ENCODE data around the gene TNFRSF12A.

The TNFRSF12A gene

GRCh38 chr16:2986623-2987188 lies 33.5 kb upstream of the TNFRSF12A start:
- DNase-seq (ENCODE audit: low read depth) = no peak

GRCh38 chr16:2987286-2987685 lies 32.9 kb upstream of the TNFRSF12A start:
- no peak for DNase-seq (ENCODE audit: low read depth)

DNA sequence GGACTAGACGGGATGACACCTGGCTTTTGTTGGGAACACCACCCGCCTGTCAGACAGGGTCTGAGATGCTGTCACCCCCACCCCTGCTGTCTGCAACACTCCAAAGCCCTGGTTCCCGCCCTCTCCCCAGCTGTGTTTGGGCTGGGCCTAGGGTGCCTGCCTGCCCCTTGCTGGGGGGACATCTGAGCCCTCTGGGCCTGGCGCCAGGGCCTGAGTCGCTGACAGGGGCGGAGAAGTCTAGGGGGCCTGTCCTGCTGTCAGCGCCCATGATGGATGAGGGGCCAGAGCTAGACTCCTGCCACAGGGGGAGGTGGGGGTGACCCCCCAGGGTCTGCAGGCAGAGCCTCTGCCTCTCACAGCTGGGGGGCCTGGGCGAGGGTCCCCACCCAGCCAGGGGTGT lies 32.3 kb upstream of the TNFRSF12A start:
- no peak for DNase-seq (ENCODE audit: low read depth)

DNA sequence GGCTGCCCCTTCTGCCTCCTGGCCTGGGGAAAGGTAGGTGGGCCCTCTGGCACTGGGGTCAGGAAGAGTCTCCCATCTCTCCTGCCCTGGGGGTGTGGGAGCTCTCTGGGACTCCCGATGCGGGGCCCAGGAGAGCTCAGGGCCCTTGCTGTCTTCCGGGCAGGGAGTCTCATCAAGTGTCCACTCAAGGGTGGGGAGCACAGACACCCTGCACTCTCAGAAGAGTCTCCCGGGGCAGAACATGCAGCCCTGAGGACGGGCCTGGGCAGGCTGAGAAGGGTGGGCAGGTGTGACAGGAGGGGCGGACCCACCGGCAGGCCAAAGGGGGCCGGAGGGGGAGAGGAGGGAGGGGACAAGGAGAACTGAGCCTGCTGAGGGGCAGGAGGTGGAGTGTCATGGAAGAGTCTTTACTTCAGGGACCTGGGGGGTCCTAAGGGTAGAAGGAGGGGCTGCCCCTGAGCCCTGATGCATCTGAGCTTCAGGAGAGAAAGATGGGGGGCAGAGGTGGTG lies 31.5 kb upstream of the TNFRSF12A start:
- DNase-seq (ENCODE audit: low read depth) = no peak

- no peak for DNase-seq (ENCODE audit: low read depth)
Measured at GRCh38 chr16:2990891-2991290, 29.3 kb upstream of the TNFRSF12A start.

DNA sequence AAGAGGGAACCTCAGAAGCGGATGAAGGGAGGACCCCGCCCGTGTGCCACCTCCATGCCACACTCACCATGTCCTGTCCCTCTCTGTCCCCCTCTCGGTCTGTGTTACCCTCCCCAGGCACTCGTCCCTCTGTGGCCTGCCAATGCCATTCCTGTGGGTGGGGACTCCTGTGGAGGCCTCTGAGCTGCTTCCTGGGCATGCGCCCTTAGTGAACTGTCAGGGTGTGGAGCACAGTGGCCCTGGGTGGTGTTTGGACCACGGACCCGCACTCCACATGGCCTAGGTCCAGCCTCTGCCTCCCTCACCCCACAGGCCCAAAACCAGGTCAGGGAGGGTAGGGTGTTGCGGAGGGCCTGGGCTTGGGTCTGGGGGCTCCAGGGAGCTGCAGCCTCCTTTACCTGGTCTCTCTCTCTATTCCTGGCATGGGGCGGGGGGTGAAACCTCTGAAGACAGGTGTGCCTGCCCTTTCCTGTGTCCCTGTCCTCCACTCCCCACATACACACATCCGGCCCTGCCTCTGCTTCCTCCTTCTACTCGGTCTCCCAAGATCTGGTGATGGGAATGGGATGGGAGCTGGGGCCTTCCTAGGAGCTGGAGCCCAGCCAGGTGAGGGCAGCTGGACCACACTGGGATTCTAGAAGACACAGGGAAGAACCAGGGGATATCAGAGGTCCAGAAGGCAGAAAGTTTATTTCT lies 28.5 kb upstream of the TNFRSF12A start:
- DNase-seq (ENCODE audit: low read depth) = no peak

DNA sequence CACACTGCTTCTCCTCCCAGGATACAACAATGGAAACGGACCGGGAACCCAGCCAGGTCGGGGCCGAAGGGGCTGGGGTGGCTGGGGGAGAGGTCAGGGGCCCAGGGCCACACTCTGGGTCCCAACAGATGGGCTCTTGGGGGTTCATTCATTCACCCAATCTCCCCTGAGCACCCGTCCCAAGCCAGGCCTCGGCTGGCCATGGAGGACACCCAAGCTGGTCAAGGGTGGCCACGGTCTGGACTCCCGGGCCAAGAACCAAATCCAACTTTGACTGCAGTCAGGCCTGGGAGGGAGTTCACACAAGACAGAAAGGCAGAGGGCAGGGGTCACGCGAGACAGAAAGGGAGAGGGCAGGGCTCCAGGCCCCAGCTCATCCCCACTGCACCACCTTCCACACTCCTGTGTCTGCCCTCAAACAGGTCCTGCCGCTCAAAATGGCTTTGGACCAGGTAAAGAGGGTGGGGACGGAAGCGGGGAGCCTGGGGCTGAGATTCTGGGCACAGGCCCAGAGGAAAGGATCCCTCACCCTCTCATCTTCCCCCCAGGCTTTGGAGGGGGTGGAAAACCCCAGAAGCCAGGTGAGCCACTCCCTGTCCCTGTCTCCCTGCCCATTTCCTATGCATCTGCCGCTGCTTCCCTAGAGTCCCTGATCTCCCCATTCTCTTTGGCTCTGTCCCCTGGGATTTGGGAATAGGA lies 27.6 kb upstream of the TNFRSF12A start:
- DNase-seq (ENCODE audit: low read depth) = no peak

GRCh38 chr16:2996298-2996697 lies 23.9 kb upstream of the TNFRSF12A start:
- DNase-seq (ENCODE audit: low read depth) = no peak

GRCh38 chr16:2999929-3000328 lies 20.2 kb upstream of the TNFRSF12A start:
- DNase-seq (ENCODE audit: low read depth) = no peak

GRCh38 chr16:3000540-3000939 lies 19.6 kb upstream of the TNFRSF12A start:
- DNase-seq (ENCODE audit: low read depth) = no peak

DNA sequence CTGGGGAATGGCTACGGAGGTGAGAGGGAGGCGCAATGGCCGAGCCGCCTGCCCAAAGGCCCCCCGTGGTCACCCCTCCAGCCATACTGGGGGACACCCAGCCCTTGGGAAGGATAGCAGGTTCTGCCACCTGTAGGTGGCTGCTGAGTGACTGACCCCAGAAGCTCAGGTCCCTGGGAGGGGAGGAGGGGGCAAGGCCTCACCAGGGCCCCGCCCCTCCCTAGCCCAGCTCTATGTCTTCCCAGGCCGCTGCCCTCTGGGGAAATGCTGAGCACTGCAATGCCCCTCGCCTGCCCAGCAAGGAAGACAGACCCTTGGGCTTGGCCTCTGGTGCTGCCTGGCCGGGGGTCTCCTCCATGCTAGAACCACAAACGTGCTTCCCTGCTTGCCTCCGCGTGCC lies 18.9 kb upstream of the TNFRSF12A start:
- DNase-seq (ENCODE audit: low read depth) = no peak

GRCh38 chr16:3003582-3004270 lies 16.4 kb upstream of the TNFRSF12A start:
- peak; percentile 95 for DNase-seq (ENCODE audit: low read depth)

GRCh38 chr16:3004319-3004718 lies 15.8 kb upstream of the TNFRSF12A start:
- DNase-seq (ENCODE audit: low read depth) = no peak

DNA sequence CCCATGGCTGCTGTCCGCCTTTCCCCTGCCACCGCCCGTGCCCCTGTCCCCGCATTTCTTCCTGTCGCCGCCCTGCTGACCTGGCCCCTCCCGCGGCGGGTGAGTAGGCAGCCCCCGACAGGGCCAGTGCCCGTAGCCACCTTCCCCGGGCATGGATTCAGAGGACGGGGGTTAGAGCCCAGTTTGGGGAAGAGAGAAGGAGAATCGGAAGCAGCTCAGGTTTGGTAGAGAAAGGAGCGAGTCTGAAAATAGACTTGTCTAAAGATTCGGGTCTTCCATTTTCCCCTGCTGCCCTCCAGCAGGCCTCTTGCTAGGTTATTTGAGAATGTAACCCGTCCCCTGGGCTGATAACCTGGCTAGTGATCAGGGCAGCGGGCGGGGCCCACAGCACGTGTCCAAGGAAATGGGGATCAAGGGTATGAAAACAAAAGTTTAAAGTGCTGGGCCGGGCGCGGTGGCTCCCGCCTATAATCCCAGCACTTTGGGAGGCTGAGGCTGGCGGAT lies 15.3 kb upstream of the TNFRSF12A start:
- DNase-seq (ENCODE audit: low read depth) = no peak

DNA sequence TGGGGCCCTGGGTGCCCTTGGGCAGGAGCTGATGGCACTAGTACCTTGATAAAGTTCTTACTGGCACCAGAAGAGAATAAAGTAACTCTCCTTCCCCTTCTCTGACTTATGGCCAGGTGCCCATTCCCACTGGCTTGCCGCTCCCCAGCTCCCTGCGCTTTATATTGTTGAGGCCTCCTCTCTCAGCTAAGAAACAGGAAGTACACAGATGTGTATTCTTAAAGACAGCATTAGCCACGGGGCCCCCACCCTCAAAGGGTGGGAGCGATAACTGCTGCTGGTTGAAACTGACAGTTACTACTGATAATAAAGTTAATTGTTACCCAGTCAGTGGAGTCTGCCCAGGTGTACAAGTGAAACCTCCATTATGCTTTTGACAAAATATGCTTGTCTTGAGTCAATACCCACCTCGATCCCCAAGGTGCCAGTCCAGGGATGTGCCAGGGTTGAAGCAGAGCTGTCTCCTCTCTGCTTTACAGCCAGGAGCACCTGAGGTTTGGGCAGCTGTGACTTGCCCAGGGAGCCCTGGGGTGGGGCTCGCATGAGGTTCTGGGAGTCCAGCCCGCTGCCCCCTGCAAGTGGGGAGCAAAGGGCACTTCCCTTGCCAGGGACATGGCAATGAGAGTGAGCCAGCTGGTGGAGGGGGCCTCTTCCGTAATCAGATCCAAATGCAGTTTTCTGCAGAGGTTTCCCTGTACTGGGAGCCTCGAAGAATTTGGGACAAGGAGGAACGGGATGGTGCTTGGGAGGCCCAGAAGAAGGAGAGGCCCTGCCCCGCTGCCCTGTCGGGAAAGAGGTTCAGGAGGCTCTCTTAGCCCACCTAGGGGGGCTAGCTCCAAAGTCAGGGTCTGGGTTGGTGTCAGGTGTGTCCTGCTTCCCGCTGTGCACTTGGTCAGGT lies 12.9 kb upstream of the TNFRSF12A start:
- no peak for DNase-seq (ENCODE audit: low read depth)

- no peak for DNase-seq (ENCODE audit: low read depth)
Measured at GRCh38 chr16:3007957-3008689, 12.0 kb upstream of the TNFRSF12A start.

DNA sequence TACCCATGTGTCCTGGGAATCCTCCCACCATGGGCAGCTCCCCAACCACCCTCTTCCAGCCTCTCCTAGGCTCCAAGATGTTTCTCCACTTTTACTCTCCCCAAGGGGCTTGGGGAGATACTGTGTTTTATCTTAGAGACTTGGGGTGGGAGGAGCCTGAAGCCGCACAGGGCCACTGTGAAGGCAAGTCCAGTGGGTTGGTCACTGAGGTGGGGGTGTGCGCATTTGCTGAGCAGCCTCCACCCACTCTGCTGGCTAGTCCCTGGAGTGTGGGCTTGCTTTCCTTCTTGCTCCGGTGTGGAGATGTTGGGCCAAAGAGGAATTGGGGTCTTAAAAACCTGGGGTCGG lies 11.5 kb upstream of the TNFRSF12A start:
- no peak for DNase-seq (ENCODE audit: low read depth)

GRCh38 chr16:3009568-3010390 lies 10.4 kb upstream of the TNFRSF12A start:
- no peak for DNase-seq (ENCODE audit: low read depth)

- DNase-seq (ENCODE audit: low read depth) = no peak
Measured at GRCh38 chr16:3010510-3010909, 9.7 kb upstream of the TNFRSF12A start.

- DNase-seq (ENCODE audit: low read depth) = no peak
Measured at GRCh38 chr16:3012246-3012645, 7.9 kb upstream of the TNFRSF12A start.
